Measurements from ENCODE around the gene EFNA4.

The EFNA4 gene

DNA sequence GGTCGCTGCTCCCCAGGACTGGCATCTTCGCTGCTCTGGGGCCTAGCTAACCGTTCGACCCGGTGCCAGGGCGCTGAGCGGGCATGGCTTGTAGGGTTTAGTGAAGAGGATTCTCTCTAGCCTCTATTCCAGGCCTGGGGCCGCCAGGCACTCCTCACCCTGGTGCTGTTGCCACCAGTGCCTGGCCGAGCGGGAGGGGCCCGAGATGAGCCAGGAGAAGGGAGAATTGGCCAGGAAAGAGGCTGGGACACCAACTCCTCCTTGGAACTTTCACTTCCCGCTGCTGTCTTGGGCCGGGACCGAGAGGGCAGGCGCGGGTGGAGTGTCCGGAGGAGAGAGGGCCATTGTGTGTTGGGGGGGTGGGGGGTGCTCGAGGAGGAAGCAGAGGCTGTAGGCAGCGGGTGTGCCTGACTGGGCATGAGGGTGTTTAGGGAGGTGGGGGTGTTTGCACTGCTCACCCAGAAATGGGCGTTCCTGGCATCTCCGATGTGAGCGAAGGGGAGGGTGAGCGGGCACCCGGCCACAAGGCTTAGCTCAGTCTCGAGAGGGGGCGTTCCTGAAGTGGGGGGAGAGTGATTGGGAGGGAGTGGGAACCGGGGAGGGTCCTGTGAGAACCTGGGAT lies 11.7 kb upstream of the EFNA4 start:
- peak; percentile 28 for DNase-seq (ENCODE audit: low read depth)

DNA sequence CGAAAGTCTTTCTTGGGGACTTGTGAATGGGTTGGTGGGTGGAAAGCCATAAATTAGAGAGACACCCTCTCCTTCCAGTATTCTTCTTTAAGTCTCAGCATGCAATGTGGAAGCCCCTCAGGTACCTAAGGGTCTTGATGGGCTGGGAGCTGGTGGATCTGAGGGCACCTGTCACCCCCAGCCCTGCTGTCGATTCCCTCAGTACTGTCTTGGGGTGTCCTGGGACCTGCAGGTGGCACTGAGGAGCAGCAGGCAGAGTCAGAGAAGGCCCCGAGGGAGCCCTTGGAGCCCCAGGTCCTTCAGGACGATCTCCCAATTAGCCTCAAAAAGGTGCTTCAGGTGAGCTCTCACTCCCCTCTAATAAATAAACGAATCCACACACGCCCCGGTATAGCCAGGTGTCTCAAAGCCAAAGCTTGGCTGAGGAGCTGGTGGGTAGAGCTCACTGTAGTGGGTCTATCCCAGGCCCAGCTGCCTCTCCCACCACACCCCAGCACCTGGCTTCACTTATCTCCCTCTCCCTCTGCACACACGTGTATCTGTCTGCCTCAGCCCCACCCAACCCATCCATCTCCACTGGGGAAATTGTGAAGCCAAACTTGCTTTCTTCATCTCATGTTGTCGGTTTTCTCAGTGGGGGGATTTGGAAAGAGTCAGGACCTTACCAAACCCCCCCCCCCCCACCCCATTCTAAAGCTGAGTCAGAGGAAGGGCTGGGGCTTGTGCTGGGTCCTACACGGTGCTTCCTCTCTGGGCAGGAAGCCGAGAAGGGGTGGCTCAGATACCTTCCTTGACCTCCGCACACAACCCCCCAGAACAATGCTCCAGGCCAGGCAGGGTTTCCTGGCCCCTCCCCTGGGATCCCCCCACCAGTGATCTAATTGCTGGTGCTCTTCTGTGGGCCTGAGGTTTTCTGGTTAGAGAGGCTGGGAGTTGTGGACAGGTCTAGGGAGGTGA lies 10.8 kb upstream of the EFNA4 start:
- no peak for DNase-seq (ENCODE audit: low read depth)

DNA sequence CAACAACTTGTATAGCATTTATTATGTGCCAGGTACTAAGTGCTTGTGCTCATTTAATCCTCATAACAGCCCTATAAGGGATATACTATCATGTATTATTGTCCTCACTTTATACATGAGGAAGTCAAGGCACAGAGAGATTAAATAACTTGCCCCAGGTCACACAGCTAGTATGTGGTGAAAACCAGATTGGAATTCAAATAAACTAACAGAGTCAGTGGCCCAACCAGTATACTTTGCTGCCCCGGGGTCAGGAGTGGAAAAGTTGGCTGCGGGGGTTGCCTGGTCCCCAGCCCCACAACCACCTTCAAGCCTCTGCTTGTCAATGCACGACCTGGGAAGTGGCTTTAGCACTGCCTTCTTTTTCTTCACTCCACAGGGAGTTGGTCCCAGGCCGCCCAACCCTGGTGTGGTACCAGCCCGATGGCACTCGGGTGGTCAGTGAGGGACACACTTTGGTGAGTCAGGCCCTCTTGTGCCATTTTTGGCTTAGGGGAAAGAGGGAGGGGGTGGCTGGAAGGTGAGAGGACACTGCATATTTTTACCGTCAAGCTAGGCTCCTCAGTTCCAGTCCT lies 9.9 kb upstream of the EFNA4 start:
- DNase-seq (ENCODE audit: low read depth) = no peak

DNA sequence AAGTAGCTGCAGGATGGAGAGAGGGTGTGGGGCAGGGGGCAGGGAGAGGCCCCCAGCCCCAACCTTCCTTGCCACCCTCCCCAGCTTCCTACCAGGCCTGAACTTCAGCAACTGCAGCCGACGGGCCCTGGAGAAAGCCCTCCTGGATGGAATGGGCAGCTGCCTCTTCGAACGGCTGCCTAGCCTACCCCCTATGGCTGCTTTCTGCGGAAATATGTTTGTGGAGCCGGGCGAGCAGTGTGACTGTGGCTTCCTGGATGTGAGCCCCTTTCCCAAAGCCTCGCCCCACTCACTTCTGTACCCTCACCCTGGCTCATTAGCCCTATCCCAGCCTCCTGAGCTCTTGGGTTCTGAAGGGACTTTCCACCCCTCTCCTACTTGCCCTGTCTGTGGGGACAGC lies 6.4 kb upstream of the EFNA4 start:
- DNase-seq (ENCODE audit: low read depth) = no peak

DNA sequence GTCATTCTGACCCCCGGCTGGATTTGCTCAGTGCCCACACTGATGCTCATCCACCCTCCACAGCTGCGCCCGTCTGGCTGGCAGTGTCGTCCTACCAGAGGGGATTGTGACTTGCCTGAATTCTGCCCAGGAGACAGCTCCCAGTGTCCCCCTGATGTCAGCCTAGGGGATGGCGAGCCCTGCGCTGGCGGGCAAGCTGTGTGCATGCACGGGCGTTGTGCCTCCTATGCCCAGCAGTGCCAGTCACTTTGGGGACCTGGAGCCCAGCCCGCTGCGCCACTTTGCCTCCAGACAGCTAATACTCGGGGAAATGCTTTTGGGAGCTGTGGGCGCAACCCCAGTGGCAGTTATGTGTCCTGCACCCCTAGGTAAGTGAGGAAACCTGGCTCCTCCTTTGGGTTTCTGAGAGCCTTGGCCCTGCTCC lies 5.7 kb upstream of the EFNA4 start:
- DNase-seq (ENCODE audit: low read depth) = no peak

DNA sequence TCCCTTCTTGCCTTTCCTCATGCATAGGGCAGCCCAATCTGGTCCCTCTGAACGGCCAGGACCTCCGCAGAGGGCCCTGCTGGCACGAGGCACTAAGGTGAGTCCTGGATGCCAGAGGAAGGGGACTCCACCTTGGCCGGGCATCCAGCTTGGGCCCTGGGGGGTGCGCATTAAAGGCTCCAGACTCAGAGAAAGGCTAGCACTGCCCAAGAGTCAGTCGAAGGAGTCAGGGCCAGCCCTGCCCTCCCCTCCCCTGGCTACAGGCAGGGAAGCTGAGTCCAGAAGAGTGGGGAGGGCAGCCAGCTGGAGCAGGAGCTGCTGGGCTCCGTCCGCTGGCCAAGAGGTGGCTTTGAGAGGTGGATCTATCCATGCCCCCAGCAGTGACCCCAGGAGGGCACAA lies 2.8 kb upstream of the EFNA4 start:
- DNase-seq (ENCODE audit: low read depth) = no peak

DNA sequence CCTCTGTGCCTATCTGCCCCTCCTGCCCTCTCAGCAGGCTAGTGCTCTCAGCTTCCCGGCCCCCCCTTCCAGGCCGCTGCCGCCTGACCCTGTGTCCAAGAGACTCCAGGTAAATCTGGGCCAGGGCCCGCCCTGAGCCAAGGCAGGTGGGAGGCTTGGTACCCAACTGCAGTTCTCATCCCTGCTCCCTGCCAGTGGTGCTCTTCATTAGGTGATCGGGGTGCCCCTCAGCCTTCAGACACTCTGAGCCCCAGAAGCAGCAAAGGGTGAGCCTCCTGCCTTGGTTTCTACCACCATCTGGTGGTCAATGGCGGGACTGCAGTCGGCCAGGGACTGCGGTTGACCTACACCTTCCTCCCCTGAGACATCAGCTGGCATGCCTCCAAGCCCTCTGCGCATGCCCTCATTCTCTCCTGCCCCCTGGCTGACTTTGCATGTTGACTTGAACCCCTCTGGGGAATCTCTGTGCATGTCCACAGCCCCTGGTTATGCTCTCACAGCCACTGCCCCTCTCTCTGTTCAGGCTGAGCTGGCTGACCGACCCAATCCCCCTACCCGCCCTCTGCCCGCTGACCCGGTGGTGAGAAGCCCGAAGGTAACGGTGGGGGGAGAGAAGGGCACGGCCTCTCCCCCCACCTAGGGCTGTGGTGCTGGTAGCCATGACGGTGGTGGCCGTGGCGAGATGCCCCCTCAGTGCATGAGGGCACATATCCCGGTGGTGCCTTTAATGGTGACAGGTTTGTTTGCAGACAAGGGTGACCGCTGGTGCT lies 2.0 kb upstream of the EFNA4 start:
- DNase-seq (ENCODE audit: low read depth) = peak; percentile 80

DNA sequence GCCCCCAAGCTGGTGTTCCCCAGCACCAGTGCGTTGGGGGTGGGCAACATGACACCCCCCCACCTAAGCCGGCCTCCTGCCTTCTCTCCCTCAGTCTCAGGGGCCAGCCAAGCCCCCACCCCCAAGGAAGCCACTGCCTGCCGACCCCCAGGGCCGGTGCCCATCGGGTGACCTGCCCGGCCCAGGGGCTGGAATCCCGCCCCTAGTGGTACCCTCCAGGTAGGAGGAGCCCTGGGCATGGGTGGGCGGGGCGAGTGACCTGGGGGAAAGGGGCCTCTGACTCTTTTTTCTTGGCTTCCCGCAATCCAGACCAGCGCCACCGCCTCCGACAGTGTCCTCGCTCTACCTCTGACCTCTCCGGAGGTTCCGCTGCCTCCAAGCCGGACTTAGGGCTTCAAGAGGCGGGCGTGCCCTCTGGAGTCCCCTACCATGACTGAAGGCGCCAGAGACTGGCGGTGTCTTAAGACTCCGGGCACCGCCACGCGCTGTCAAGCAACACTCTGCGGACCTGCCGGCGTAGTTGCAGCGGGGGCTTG lies 1.3 kb upstream of the EFNA4 start:
- DNase-seq (ENCODE audit: low read depth) = no peak

DNA sequence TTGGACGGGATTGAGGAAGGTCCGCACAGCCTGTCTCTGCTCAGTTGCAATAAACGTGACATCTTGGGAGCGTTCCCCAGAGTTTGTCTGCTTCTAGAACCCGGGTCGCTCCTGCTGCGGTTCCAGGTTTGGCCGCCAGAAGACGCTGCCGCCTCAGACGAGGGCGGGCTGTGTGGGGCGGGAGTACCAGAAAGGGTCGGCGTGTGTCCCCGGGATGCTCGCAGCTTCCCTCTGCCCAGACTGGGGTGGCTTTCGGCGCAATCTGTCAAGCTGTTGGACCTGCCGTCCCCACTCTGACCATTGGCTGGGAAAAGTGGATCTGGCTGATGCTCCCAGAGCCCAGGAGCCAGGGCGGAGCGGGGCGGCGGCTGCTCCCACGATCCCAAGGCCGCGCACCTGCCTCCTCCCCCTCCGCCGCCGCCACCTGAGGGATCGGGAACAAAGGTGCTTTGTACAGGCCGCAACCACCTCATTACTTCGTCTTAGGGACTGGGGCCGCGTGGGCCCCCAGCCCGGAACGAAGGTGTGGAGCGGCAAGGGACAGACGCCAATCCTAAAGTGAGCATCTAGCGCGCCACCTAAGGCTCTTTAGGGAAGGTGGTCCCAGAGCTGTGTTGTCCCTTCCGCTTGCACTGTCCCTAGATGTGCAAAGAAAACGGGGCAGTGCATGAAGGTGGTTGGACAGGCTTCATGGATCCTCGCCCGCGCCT lies 683 bp upstream of the EFNA4 start:
- DNase-seq (ENCODE audit: low read depth) = peak; percentile 55

DNA sequence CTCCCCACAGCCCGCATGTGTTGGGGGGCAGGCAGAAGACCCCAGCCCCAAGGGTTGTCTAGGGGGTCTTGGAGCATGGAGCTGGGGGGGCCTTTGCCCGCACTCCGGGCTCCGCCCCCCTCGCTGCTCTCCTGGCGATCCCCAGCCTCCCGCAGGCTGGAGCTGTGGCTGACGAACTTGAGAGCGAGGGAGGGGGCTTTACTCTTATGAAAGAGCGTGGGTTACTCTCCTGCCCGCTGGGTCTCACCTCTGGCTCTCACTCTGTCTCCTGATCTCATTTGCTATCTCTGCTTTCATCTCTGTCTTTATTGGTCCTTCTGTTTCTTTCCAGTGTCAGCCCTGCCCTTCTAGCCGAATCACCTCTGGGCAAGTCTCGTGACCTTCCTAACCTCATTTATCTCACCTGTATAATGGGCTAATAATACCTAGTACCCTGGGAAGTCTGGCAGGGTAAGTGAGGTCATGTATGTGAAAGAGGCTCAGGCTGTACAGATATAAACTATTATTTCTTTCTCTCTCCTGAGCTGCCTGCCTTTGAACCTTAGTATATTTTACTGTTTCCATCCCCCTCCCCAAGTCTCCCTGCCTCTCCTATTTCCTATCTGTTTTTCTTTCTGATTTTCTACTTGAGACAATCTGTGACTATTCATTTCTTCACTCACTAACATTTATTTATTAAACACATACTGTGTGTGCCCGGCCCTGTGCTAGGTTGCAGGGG lies 731 bp downstream of the EFNA4 start:
- peak; percentile 45 for DNase-seq (ENCODE audit: low read depth)

DNA sequence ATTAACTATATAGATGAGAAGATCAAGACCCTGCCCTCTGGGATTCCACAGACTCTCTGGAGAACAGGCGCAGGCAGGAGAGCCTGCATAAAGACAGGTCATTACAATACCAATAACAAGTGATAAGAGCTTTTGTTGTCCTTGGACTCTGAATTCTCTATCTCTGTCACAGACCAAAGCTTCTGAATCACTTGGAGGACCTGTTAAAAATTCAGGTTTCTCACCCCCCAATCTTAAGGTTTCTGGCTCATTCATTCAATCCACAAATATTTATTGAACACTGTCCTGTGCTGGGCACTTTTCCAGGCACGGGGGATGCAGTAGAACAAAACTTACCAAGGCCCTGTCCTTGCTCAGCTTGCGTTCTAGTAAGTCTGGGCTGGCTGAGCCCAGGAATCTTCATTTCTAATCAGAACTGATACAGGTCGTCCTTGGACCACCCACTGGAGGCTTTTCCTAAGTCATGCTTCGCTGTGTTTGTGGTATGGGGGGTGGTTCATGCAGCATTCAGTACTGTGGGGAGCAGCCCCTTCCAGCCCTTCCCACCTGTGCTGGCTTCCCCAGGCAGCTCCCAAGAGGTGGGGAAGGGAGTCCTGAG lies 1.4 kb downstream of the EFNA4 start:
- DNase-seq (ENCODE audit: low read depth) = no peak

DNA sequence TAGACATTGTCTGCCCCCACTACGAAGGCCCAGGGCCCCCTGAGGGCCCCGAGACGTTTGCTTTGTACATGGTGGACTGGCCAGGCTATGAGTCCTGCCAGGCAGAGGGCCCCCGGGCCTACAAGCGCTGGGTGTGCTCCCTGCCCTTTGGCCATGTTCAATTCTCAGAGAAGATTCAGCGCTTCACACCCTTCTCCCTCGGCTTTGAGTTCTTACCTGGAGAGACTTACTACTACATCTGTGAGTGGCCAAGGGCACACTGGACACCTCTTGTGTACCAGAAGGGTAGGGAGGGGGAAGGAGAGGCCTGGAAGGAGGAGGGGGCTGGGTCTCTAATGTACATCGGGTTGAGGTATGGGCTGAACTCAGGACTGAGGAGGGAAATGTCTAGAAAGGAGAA lies 3.2 kb downstream of the EFNA4 start:
- DNase-seq (ENCODE audit: low read depth) = no peak

DNA sequence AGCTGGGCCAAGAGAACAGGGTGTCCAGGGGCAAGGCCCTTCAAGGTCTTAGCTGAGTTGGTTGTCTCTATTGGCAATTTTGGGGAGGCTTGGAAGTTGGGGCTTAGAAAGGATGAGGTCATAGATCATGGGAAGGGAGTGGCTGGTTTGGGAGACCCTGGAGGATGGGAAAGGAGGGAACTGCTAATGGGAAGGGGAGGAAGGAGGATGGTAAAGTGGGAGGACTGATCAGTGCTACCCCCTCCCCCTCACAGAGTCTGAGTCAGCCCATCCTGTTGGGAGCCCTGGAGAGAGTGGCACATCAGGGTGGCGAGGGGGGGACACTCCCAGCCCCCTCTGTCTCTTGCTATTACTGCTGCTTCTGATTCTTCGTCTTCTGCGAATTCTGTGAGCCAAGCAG lies 5.1 kb downstream of the EFNA4 start:
- no peak for DNase-seq (ENCODE audit: low read depth)

DNA sequence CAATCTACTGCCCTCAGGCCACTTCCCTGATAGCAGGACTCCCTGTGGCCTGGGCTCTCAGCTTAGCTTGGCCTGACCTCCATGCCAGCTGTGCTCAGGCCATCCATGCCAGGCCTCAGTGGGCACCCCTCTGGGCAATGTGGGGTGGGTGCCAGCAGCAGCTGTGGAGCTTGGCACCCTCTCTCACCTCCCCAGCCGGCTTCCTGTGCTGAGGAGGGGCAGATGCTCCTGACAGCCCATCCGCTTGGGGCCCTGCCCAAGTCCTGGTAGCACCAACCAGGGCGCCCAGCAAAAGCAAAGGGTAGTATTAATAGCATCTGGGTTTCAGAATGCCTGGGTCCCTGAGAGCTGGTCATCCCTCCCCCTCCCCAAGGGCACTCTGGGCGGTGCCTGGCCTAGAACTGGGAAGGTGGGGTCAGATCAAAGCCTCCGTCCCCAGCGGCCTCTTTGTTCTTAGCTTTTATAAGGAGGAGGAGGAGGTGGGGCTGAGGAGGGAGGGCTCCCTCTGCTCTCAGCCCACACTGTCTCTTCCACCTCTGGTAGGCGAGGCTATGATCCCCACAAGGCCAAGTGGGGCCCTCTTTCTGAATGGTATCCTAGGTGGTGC lies 6.1 kb downstream of the EFNA4 start:
- no peak for DNase-seq (ENCODE audit: low read depth)

DNA sequence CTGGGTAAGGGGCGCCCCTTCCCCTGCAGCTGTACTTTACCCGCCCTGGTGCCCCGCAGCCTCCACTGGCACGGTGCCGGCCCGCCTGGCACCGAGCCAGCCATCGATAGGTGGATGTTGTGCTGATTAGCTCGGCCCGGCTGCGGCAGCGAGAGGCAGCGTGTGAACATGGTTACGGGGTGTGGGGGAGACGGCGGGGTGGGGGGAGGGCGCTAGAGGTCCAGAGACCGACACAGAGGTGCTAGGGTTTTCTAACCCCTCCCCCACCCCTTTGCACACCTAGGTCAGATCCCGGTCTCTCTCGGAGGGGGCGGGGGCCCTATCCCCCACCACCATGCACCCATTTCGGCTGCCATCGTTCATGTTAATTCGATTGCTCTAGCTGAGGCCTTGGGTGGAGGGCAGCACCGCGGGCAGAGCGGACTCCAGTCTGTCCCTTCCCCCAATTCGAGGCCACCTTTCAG lies 6.7 kb downstream of the EFNA4 start:
- DNase-seq (ENCODE audit: low read depth) = no peak

DNA sequence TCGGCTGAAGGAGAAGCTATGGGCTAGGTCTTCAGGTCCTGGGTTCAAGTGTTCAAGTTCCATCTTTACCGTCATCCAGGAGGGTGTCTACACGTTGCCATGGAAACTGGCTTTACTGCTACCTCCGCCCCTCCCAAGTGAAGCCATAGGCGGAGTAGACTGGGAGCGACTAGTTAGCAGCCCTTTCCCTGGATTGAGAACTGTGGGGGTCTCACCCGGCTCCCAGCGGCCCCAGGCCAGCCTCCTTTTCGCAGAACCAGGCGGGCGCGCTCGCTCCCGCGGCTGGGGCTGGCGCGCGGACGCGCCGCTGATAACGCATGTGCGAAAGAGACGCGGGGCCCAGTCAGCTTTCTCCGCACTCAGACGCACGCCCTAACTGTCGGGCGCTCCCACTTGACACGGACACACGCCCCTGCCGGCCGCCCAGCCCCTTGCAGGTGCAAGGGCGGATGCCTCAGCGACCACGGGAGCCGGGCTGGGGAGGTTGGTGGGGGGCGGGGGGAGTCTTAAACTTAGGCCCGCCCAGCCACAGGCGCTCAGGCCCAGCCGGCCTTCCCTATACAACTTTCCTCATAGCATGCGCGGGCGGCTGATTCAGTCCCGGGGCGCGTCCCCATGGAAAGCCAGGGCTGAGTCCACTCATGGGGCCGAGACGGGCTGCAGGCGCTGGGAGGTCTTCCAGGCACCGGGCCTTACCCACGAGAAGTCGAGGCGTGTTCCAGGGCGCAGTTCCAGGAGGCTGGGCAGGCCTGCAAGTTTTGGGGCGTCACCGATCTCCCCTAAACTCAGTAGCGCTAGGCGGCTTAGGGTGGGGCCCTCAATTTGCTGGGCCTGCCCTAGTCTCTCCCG lies 7.4 kb downstream of the EFNA4 start:
- peak; percentile 85 for DNase-seq (ENCODE audit: low read depth)

DNA sequence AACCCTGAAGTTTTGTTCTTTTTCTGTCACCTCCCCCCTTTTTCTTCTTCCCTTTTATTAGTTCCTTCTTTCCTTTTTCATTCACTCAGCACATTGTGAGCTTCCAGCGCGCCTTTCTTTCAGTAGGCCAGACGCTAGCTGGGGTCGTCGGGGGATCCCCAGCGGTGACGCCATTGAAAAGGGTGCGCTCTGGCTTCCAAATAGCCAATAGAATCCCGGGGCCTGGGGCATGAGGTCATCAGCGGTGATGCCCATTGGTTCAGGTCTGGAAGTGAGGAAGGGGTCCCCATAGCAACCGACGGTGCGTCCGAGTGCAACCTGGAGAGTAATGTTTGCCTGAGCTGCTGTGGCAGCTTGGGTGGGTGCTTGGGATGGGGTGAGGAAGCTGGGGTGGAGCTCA lies 8.2 kb downstream of the EFNA4 start:
- no peak for DNase-seq (ENCODE audit: low read depth)

DNA sequence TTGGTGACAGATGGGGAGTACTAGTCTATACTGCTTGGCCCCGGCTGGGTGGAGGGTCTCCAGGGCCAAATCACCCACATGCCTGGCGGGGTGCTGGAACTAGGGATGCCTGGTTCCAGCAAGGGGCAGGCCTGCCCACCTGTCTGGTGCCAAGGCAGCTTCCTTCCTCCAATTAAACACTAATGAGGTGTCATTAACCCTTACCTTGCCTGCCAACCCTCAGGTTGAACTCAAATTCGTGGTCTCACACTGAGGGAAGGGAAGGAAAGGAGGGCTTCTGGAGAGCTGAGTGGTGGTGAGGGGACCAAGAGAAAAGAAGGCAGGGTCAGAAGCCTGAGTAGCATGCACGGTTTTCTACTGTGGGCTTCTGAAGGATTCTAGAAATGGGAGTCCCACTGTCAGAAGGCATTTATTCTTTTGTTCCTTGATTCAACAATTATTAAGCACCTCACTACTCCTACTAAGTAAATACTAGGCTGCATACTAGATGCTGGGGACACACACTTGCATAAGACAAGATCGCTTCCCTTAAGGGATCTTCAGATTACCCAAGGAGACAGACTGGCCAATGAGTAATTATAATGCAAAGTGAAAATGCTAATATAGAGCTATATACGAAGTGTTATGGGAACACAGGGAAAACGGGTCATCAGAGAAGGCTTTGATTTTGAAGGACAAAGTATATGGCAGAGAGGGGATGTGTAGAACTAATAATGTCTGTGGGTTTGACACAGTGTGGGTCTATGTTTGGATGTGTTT lies 9.2 kb downstream of the EFNA4 start:
- DNase-seq (ENCODE audit: low read depth) = no peak
